GM23338 (cell line): ENCODE data around the gene TERT.
"Not testable (repeated sequence)": the region's sequence is repeated elsewhere in the genome, so short reads cannot be mapped to it uniquely, and the experiment has no call there.

Source experiments
- EZH2 ChIP-seq: fragments of 200-600 bp; sonication (generic); IDR thresholded peaks from one replicate; pipeline ENCODE4 v1.8.0; 2017; ENCODE audit warnings: antibody characterized with exemption, mild to moderate bottlenecking, low read depth; ENCODE audit not compliant: unreplicated experiment
- POLR2AphosphoS5 ChIP-seq: IDR thresholded peaks from 2 replicates; pipeline ENCODE4 v1.6.1; 2016; ENCODE audit warnings: antibody characterized with exemption, low read depth
- ZNF331 ChIP-seq: fragments of 250-450 bp; sonication (Bioruptor Pico); IDR thresholded peaks from 2 replicates; pipeline ENCODE4 v1.5.0; 2020; ENCODE audit warnings: low read depth, mild to moderate bottlenecking, moderate library complexity
- TF ChIP-seq, protein P1 (sequence below), 2 experiments: fragments of 200-600 bp in 1 of 2; sonication (generic) in 1 of 2; conservative IDR thresholded peaks; 2 replicates each; pipeline versions ENCODE4 v1.5.1 to v1.6.1; 2016 to 2017; ENCODE audit warnings: antibody characterized with exemption in 2 of 2, low read depth in 2 of 2, mild to moderate bottlenecking in 2 of 2, moderate library complexity in 1 of 2

DNA sequence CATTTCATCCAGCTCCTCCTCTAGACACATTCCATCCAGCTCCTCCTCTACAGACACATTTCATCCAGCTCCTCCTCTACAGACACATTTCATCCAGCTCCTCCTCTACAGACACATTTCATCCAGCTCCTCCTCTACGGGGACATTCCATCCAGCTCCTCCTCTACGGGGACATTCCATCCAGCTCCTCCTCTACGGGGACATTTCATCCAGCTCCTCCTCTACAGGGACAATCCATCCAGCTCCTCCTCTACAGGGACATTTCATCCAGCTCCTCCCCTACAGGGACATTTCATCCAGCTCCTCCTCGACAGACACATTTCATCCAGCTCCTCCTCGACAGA lies 31.6 kb upstream of the TERT start:
- TF ChIP-seq, protein P1, sequence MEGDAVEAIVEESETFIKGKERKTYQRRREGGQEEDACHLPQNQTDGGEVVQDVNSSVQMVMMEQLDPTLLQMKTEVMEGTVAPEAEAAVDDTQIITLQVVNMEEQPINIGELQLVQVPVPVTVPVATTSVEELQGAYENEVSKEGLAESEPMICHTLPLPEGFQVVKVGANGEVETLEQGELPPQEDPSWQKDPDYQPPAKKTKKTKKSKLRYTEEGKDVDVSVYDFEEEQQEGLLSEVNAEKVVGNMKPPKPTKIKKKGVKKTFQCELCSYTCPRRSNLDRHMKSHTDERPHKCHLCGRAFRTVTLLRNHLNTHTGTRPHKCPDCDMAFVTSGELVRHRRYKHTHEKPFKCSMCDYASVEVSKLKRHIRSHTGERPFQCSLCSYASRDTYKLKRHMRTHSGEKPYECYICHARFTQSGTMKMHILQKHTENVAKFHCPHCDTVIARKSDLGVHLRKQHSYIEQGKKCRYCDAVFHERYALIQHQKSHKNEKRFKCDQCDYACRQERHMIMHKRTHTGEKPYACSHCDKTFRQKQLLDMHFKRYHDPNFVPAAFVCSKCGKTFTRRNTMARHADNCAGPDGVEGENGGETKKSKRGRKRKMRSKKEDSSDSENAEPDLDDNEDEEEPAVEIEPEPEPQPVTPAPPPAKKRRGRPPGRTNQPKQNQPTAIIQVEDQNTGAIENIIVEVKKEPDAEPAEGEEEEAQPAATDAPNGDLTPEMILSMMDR (conservative IDR thresholded peaks at IDR 0.05; ENCODE audit: low read depth in 2 of 2), result not testable (repeated sequence)
- TF ChIP-seq ZNF331 (CRISPR knock-in tag); POLR2AphosphoS5; EZH2: not testable (repeated sequence)
